Measurements from ENCODE around the gene SLC16A7. TPM values are rescaled to one million over a fixed set of nuclear protein-coding genes. Genes with fewer than 3 reads are reported as not detected.

SLC16A7 gene
- total RNA-seq, 1 experiment from 2014 or later = 2.7 TPM

DNA sequence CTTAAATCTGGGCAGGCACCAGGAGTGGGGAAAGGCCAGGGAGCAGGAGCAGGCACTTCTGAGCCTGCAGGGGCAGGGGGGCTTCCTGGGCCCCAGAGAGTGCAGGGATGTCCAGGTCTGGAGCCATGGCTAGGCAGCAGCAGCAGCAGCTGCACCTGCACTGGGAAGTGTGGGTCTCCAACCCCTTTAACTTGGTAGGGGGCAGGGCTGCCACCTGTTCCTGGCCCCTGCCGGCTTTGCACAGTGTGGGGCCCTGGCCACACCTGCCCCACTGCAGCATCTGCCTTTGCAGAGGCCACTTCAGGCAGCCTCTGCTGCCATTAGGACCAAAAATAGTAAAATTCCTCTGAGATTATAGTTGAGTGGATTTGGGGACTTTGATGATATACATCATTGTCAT lies 138.5 kb downstream of the SLC16A7 start:
- no peaks in the 10 kb centered on the region for H3K36me3 ChIP-seq (ENCODE audit: low read depth)
- CTCF ChIA-PET = no interaction called here
- H3F3A ChIP-seq (ENCODE audit: insufficient read depth, low read depth) = no peaks in the 10 kb centered on the region
- TF ChIP-seq, protein P1, sequence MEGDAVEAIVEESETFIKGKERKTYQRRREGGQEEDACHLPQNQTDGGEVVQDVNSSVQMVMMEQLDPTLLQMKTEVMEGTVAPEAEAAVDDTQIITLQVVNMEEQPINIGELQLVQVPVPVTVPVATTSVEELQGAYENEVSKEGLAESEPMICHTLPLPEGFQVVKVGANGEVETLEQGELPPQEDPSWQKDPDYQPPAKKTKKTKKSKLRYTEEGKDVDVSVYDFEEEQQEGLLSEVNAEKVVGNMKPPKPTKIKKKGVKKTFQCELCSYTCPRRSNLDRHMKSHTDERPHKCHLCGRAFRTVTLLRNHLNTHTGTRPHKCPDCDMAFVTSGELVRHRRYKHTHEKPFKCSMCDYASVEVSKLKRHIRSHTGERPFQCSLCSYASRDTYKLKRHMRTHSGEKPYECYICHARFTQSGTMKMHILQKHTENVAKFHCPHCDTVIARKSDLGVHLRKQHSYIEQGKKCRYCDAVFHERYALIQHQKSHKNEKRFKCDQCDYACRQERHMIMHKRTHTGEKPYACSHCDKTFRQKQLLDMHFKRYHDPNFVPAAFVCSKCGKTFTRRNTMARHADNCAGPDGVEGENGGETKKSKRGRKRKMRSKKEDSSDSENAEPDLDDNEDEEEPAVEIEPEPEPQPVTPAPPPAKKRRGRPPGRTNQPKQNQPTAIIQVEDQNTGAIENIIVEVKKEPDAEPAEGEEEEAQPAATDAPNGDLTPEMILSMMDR (conservative IDR thresholded peaks at IDR 0.05) = no peak
- no peak for TF ChIP-seq EZH2 (IDR thresholded peaks at IDR 0.05; ENCODE audit: low read depth)
- no peak overlapping the region for H3K27ac ChIP-seq
- H3K4me2 ChIP-seq = no peak overlapping the region
- no peaks in the 10 kb centered on the region for H4K20me1 ChIP-seq (ENCODE audit: insufficient read depth)
- no peak overlapping the region for H2AFZ ChIP-seq
- H3K9me3 ChIP-seq (ENCODE audit: insufficient read depth, low read depth) = no peaks in the 10 kb centered on the region
- H3K9me2 ChIP-seq (ENCODE audit: insufficient read depth) = no peaks in the 10 kb centered on the region
- POLR2A ChIA-PET (ENCODE audit: unreplicated experiment) = no interaction called here
- no peaks in the 10 kb centered on the region for H3K79me2 ChIP-seq (ENCODE audit: low read depth)
- intact Hi-C loops (cut with micrococcal nuclease; ENCODE audit: unreplicated experiment) = no loop called here
- H3K27me3 ChIP-seq (ENCODE audit: insufficient read depth, low read depth) = no peaks in the 10 kb centered on the region
- no peak for DNase-seq
- H3K4me3 ChIP-seq = no peak overlapping the region
- BruUV-seq (replicated peaks) = no TSS peak
- H3K4me1 ChIP-seq (replicated peaks; ENCODE audit: insufficient read depth) = no peaks in the 10 kb centered on the region

DNA sequence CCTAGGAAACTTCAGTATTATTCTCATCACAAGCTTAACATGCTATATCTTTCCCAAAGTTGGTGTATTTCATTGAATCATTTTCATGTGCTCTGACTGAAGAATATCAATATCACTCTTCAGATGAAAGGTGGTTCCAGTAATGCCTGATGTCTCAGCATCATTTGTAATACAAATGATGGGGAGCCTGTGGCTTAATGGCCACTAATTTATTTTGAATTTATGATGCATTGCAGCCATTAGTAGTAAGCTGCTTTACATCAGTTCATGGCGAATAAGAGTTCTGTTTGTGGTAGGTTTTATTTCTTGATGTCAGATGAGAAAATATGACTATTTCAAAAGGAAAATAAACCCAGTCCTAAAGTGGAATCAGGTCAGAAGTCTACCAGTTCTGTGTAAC lies 139.4 kb downstream of the SLC16A7 start:
- CTCF ChIA-PET = no interaction called here
- Histone ChIP-seq H3K4me2 (no peak overlapping the region), H3F3A (ENCODE audit: insufficient read depth, low read depth) (no peaks in the 10 kb centered on the region), H3K36me3 (ENCODE audit: low read depth) (no peaks in the 10 kb centered on the region), H3K27ac (no peak overlapping the region), H3K9me3 (ENCODE audit: insufficient read depth, low read depth) (no peaks in the 10 kb centered on the region), H3K4me3 (no peak overlapping the region), H3K79me2 (ENCODE audit: low read depth) (no peaks in the 10 kb centered on the region), H2AFZ (no peak overlapping the region), H3K4me1 (replicated peaks; ENCODE audit: insufficient read depth) (no peaks in the 10 kb centered on the region), H3K27me3 (ENCODE audit: insufficient read depth, low read depth) (no peaks in the 10 kb centered on the region), H4K20me1 (ENCODE audit: insufficient read depth) (no peaks in the 10 kb centered on the region), H3K9me2 (ENCODE audit: insufficient read depth) (no peaks in the 10 kb centered on the region)
- no peak for DNase-seq
- intact Hi-C loops (cut with micrococcal nuclease; ENCODE audit: unreplicated experiment) = no loop called here
- POLR2A ChIA-PET (ENCODE audit: unreplicated experiment) = no interaction called here
- no peak for TF ChIP-seq EZH2 (IDR thresholded peaks at IDR 0.05; ENCODE audit: low read depth)
- TF ChIP-seq, protein P1 (conservative IDR thresholded peaks at IDR 0.05) = no peak
- BruUV-seq (replicated peaks) = no TSS peak

DNA sequence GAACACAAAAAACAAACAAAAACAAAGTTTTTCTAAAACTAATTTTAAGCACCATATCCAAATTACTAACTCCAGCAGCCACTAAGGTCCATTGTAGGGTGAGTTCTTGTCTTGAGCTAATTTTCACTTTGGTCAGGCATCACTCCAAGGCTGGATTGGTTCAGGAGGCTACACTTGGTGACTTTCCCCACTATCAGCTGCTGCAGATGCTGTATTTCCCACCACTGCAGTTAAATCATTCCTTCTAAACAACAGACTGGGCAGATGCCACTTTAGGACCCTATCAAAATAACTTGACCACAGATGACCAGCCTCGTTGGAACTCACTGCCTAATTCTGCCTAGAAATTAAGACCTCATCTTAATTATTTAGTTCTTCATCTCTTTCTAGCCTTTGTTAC lies 140.5 kb downstream of the SLC16A7 start:
- Histone ChIP-seq H3K79me2 (ENCODE audit: low read depth) (no peaks in the 10 kb centered on the region), H3K4me2 (no peak overlapping the region), H3K9me3 (ENCODE audit: insufficient read depth, low read depth) (no peaks in the 10 kb centered on the region), H4K20me1 (ENCODE audit: insufficient read depth) (no peaks in the 10 kb centered on the region), H3K4me1 (replicated peaks; ENCODE audit: insufficient read depth) (no peaks in the 10 kb centered on the region), H3K36me3 (ENCODE audit: low read depth) (no peaks in the 10 kb centered on the region), H3K27ac (no peak overlapping the region), H2AFZ (no peak overlapping the region), H3F3A (ENCODE audit: insufficient read depth, low read depth) (no peaks in the 10 kb centered on the region), H3K27me3 (ENCODE audit: insufficient read depth, low read depth) (no peaks in the 10 kb centered on the region), H3K9me2 (ENCODE audit: insufficient read depth) (no peaks in the 10 kb centered on the region), H3K4me3 (no peak overlapping the region)
- TF ChIP-seq EZH2 (IDR thresholded peaks at IDR 0.05; ENCODE audit: low read depth) = no peak
- TF ChIP-seq, protein P1 (conservative IDR thresholded peaks at IDR 0.05) = no peak
- intact Hi-C loops (cut with micrococcal nuclease; ENCODE audit: unreplicated experiment) = no loop called here
- no TSS peak for BruUV-seq (replicated peaks)
- no peak for DNase-seq
- ChIA-PET CTCF (no interaction called here), POLR2A (ENCODE audit: unreplicated experiment) (no interaction called here)
